ENCODE results near the gene NALF2. TPM values are rescaled to one million over a fixed set of nuclear protein-coding genes. Genes with fewer than 3 reads are reported as not detected.

The NALF2 gene
- total RNA-seq, 1 experiment from 2014 or later = not detected

- DNase-seq (ENCODE audit: low read depth) = no peak
Observed at GRCh38 chrX:69524781-69525363, 20.7 kb downstream of the NALF2 start.

GRCh38 chrX:69530306-69530705 is 26.2 kb downstream of the NALF2 start:
- DNase-seq (ENCODE audit: low read depth) = no peak

- DNase-seq (ENCODE audit: low read depth) = no peak
Observed at GRCh38 chrX:69531031-69531755, 27.1 kb downstream of the NALF2 start.

- no peak for DNase-seq (ENCODE audit: low read depth)
Observed at GRCh38 chrX:69535661-69536060, 31.5 kb downstream of the NALF2 start.

- DNase-seq (ENCODE audit: low read depth) = peak; percentile 38
Observed at GRCh38 chrX:69538321-69538876, 34.3 kb downstream of the NALF2 start.

- DNase-seq (ENCODE audit: low read depth) = no peak
Observed at GRCh38 chrX:69539437-69539836, 35.3 kb downstream of the NALF2 start.

- no peak for DNase-seq (ENCODE audit: low read depth)
Observed at GRCh38 chrX:69541956-69542355, 37.8 kb downstream of the NALF2 start.

- no peak for DNase-seq (ENCODE audit: low read depth)
Observed at GRCh38 chrX:69543572-69543971, 39.4 kb downstream of the NALF2 start.

- no peak for DNase-seq (ENCODE audit: low read depth)
Observed at GRCh38 chrX:69546417-69546816, 42.3 kb downstream of the NALF2 start.

- no peak for DNase-seq (ENCODE audit: low read depth)
Observed at GRCh38 chrX:69546978-69547377, 42.9 kb downstream of the NALF2 start.

GRCh38 chrX:69551421-69552009 is 47.4 kb downstream of the NALF2 start:
- no peak for DNase-seq (ENCODE audit: low read depth)

- no peak for DNase-seq (ENCODE audit: low read depth)
Observed at GRCh38 chrX:69552512-69552911, 48.4 kb downstream of the NALF2 start.

Other genes starting within 250 kb of the NALF2 start
- under 0.01 and 0.10 TPM in 2 replicates for gene EDA, start 111.8 kb downstream of the NALF2 start, total RNA-seq (2014; rRNA removed; shearing (Covaris generic))

Measured in RPMI7951 (cell line).